Gastroesophageal sphincter (tissue), 3 donors: ENCODE measurements around the gene MYO19.

ENCODE experiments used
- CTCF ChIP-seq, 4 experiments: fragments of 200-600 bp in 2 of 4; fragments of 450-650 bp in 2 of 4; sonication (generic) in 1 of 4; IDR thresholded peaks; one replicate each; pipeline ENCODE4 v1.5.1; 2017 to 2019; ENCODE audit warnings: antibody characterized with exemption in 4 of 4, mild to moderate bottlenecking in 2 of 4, moderate library complexity in 2 of 4
- POLR2A ChIP-seq, 2 donors: fragments of 450-650 bp; IDR thresholded peaks; one replicate each; pipeline ENCODE4 v1.6.1; 2017; ENCODE audit warnings: antibody characterized with exemption in 2 of 2, mild to moderate bottlenecking in 2 of 2, moderate library complexity in 1 of 2
- POLR2AphosphoS5 ChIP-seq: sonication (generic); formaldehyde crosslinking; IDR thresholded peaks from one replicate; pipeline ENCODE4 v1.6.1; 2017; ENCODE audit warnings: antibody characterized with exemption

GRCh38 chr17:36535669-36536081 is 1.0 kb upstream of the MYO19 start:
- no peak for TF ChIP-seq CTCF (IDR thresholded peaks at IDR 0.05)
- TF ChIP-seq POLR2AphosphoS5: no peak
- TF ChIP-seq POLR2A (IDR thresholded peaks at IDR 0.05): no peak
